ENCODE results near the gene ABHD12.

The ABHD12 gene

GRCh38 chr20:25291432-25292133, 99.1 kb downstream of the ABHD12 start:
- DNase-seq (ENCODE audit: low spot score) = no peak

GRCh38 chr20:25290646-25291431, 99.8 kb downstream of the ABHD12 start:
- DNase-seq (ENCODE audit: low spot score) = no peak

- DNase-seq (ENCODE audit: low spot score) = no peak
Observed at GRCh38 chr20:25289886-25290597, 100.6 kb downstream of the ABHD12 start.

GRCh38 chr20:25288291-25289181, 102.1 kb downstream of the ABHD12 start:
- DNase-seq (ENCODE audit: low spot score) = no peak

- DNase-seq (ENCODE audit: low spot score) = no peak
Observed at GRCh38 chr20:25287631-25288290, 102.9 kb downstream of the ABHD12 start.

GRCh38 chr20:25286917-25287316, 103.7 kb downstream of the ABHD12 start:
- DNase-seq (ENCODE audit: low spot score) = no peak

- no peak for DNase-seq (ENCODE audit: low spot score)
Observed at GRCh38 chr20:25285856-25286798, 104.5 kb downstream of the ABHD12 start.

GRCh38 chr20:25285091-25285647, 105.5 kb downstream of the ABHD12 start:
- DNase-seq (ENCODE audit: low spot score) = no peak

- DNase-seq (ENCODE audit: low spot score) = no peak
Observed at GRCh38 chr20:25284131-25284601, 106.5 kb downstream of the ABHD12 start.

GRCh38 chr20:25283221-25283951, 107.2 kb downstream of the ABHD12 start:
- no peak for DNase-seq (ENCODE audit: low spot score)

GRCh38 chr20:25282796-25283195, 107.8 kb downstream of the ABHD12 start:
- no peak for DNase-seq (ENCODE audit: low spot score)

GRCh38 chr20:25282034-25282781, 108.4 kb downstream of the ABHD12 start:
- no peak for DNase-seq (ENCODE audit: low spot score)

GRCh38 chr20:25281541-25281991, 109.1 kb downstream of the ABHD12 start:
- DNase-seq (ENCODE audit: low spot score) = no peak

- no peak for DNase-seq (ENCODE audit: low spot score)
Observed at GRCh38 chr20:25280574-25281535, 109.8 kb downstream of the ABHD12 start.

- no peak for DNase-seq (ENCODE audit: low spot score)
Observed at GRCh38 chr20:25280051-25280573, 110.5 kb downstream of the ABHD12 start.

- DNase-seq (ENCODE audit: low spot score) = no peak
Observed at GRCh38 chr20:25279403-25279802, 111.2 kb downstream of the ABHD12 start.
